Activated CD4-positive, alpha-beta T cell treated with anti-CD3 and anti-CD28 coated beads for 36 hours (primary cell): ENCODE results near the gene ASPG. TPM values are rescaled to one million over a fixed set of nuclear protein-coding genes. Genes with fewer than 3 reads are reported as not detected.

Experiments used
- ATAC-seq: fragments of 200-7000 bp; cut with Tn5 transposase; one replicate; pipeline ENCODE4 v1.10.0; 2021; ENCODE audit warnings: mild to moderate bottlenecking, moderate library complexity
- CTCF ChIA-PET: fragments of 350-600 bp; sonication (Branson Sonifier 250); formaldehyde crosslinking; loops from one replicate; lab custom pipeline; 2021; ENCODE audit warnings: antibody characterized with exemption; lab: Charles Lee
- POLR2A ChIA-PET: fragments of 350-600 bp; sonication (Branson Sonifier 250); formaldehyde crosslinking; loops from one replicate; lab custom pipeline; 2021; ENCODE audit warnings: antibody characterized with exemption, inconsistent platforms; lab: Charles Lee
- DNase-seq: peaks from one replicate; pipeline ENCODE4 v3.0.0-alpha.2; 2020
- H3K27ac Mint-ChIP-seq: one replicate; pipeline ENCODE4 v1.8.0; 2021; ENCODE audit warnings: mixed read lengths
- H3K27me3 Mint-ChIP-seq: one replicate; pipeline ENCODE4 v1.8.0; 2021; ENCODE audit warnings: mixed read lengths
- H3K36me3 Mint-ChIP-seq: one replicate; pipeline ENCODE4 v1.8.0; 2021; ENCODE audit warnings: low read depth, mixed read lengths
- H3K4me1 Mint-ChIP-seq: one replicate; pipeline ENCODE4 v1.8.0; 2021; ENCODE audit warnings: mixed read lengths
- H3K4me3 Mint-ChIP-seq: one replicate; pipeline ENCODE4 v1.8.0; 2021; ENCODE audit warnings: mild to moderate bottlenecking, moderate library complexity, mixed read lengths
- H3K9me3 Mint-ChIP-seq: one replicate; pipeline ENCODE4 v1.8.0; 2021; ENCODE audit warnings: low read depth, mixed read lengths
- intact Hi-C, 2 experiments: fragments of 100-400 bp; cut with DNase I in 1 of 2; cut with micrococcal nuclease in 1 of 2; formaldehyde crosslinking; loops; one replicate each; pipeline versions ENCODE4 v1.14.2 to v1.15.1; 2022 to 2024; cut with DNase I, micrococcal nuclease
- microRNA-seq: library from miRNA; unstranded; fragments of <30 nt; microRNA quantifications from one replicate; pipeline ENCODE4 v1.2.0, GENCODE V29; 2021; ENCODE audit warnings: borderline replicate concordance
- total RNA-seq, 2 experiments: library from RNA; stranded (reverse); gene quantifications; one replicate each; pipeline ENCODE4 v1.2.3, GENCODE V29; 2021

The ASPG gene
- total RNA-seq, 2 experiments from 2014 or later, result not detected

DNA sequence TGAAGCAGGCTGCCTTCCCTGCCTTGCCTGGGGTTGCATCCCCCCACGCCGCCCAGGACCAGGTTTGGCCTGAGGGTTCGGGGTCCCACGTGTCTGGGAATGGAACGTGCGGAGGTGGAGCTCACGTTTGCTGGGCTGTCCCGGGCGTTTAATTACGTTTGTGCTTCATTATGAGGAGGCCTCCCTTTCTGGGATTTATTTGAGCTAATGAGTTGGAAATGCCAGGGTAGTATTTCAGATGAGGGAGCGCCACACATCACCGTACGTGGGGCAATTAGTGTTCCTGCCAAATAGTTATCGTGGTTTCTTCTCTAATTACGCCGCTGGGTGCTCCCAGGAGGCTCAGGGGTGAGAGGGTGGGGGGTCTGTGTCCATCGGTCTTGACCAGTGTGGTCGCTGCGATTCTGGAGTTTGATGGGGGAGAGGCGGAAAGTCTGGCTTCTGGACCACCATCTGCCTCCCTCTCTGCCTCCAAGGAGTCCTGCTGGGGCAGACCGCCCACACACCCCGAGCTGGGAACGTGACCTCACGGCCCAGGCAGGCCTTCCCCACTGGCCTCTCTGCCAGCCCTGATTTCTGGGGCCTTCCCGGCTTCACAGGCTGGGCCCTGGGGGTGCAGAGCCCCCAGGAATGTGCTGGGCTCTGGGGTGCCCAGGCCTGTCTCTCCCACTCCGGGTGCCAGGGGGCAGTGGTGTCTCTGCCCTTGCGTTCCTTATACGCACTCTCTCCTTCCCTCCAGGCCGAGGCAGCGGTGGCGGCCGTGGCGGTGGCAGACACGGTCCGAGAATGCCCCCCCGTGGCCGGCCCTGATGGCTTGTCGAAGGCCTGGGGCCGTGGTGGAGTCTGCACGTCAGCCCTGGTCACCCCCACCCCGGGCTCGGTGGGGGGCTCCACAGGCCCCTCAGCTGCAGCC lies 71.8 kb downstream of the ASPG start:
- no peaks in the 10 kb centered on the region for H3K27me3 Mint-ChIP-seq
- ChIA-PET CTCF (no interaction called here), POLR2A (no interaction called here)
- no peak for ATAC-seq
- intact Hi-C loops, result no loop called here
- no peaks in the 10 kb centered on the region for H3K4me1 Mint-ChIP-seq
- H3K4me3 Mint-ChIP-seq, result no peak overlapping the region
- no peak overlapping the region for H3K27ac Mint-ChIP-seq
- no peaks in the 10 kb centered on the region for H3K36me3 Mint-ChIP-seq
- DNase-seq, result no peak
- no peaks in the 10 kb centered on the region for H3K9me3 Mint-ChIP-seq

DNA sequence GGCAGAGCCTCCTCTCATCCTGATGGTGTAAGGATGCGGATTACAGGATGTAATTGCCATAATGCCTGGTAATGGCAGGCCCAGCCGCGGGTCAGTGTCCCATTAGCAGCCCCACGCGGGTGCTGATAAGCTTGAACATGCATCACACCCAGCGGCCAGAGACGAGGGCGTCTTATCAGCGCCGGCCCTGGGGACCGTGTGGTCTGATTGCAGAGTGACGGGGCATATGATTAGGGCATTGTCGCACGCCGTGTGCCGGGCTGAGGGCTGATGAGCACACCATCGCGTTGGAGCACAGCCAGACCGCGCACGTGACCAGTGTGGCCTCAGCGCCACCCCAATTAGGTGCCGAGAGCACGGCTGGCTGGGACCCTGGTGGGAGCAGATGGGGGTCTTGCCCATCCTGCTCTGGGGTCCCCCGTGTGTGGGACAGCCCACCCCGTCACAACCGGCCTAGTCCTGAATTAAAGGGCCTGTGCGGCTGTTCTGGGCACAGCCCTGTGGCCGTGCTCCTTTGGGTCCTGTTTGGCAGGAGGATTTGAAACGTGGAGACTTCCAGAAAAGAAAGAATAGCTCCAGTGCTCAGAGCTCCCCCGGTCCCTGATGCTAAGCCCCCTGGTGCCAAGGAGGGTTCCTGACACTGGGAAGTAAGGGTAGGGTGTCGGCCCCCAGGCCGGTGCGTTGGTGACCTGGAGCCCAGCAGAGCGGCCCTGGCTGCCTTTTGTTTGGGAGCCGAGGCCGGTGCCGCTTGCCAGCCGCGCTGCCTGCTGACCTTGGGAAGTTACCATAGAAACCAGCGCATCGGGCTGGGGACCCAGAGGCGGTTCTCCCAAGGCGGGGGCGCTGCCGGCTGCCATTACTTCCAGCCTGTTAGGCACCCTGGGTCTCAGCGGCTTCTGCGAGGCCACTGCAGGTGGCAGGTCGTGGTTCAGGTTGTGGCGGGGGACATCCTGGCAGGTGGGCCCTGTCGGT lies 73.6 kb downstream of the ASPG start:
- CTCF ChIA-PET, result interaction anchor here (0.7 kb wide), 1 partner anchor 891 kb away, joined by 3 read pairs; no protein-coding TSS in a partner anchor

DNA sequence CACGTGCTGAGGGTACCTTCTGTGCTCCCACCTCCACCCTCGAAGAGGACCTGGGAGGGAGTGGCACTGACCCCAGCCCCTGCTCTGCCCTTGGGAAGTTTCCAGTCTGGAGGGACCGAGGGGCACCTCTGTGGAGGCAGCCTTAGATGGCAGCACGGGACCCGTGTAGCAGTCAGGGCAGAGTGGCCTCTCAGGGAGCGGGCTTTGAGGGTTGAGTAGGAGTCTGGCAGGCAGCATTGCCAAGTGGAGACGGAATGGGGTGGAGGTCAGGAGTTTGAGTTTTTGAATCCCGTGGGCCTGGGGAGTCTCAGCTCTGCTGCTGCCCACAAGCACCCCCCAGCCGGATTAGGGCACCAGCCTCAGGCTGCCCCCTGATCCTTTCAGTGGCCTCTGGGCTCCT lies 74.5 kb downstream of the ASPG start:
- DNase-seq (no peak), ATAC-seq (no peak)
- Mint-ChIP-seq H3K27me3 (no peaks in the 10 kb centered on the region), H3K9me3 (no peaks in the 10 kb centered on the region), H3K36me3 (no peaks in the 10 kb centered on the region), H3K4me3 (no peak overlapping the region), H3K4me1 (no peaks in the 10 kb centered on the region), H3K27ac (no peak overlapping the region)
- intact Hi-C loops, result no loop called here
- ChIA-PET POLR2A (no interaction called here), CTCF (no interaction called here)

More for the DNA sequence above, 73.6 kb downstream of the ASPG start:
- intact Hi-C loops, result no loop called here
- DNase-seq, result no peak
- POLR2A ChIA-PET, result no interaction called here
- ATAC-seq, result no peak
- H3K36me3 Mint-ChIP-seq, result no peaks in the 10 kb centered on the region
- H3K4me3 Mint-ChIP-seq, result no peak overlapping the region
- no peak overlapping the region for H3K27ac Mint-ChIP-seq
- no peaks in the 10 kb centered on the region for H3K4me1 Mint-ChIP-seq
- H3K27me3 Mint-ChIP-seq, result no peaks in the 10 kb centered on the region
- H3K9me3 Mint-ChIP-seq, result no peaks in the 10 kb centered on the region

DNA sequence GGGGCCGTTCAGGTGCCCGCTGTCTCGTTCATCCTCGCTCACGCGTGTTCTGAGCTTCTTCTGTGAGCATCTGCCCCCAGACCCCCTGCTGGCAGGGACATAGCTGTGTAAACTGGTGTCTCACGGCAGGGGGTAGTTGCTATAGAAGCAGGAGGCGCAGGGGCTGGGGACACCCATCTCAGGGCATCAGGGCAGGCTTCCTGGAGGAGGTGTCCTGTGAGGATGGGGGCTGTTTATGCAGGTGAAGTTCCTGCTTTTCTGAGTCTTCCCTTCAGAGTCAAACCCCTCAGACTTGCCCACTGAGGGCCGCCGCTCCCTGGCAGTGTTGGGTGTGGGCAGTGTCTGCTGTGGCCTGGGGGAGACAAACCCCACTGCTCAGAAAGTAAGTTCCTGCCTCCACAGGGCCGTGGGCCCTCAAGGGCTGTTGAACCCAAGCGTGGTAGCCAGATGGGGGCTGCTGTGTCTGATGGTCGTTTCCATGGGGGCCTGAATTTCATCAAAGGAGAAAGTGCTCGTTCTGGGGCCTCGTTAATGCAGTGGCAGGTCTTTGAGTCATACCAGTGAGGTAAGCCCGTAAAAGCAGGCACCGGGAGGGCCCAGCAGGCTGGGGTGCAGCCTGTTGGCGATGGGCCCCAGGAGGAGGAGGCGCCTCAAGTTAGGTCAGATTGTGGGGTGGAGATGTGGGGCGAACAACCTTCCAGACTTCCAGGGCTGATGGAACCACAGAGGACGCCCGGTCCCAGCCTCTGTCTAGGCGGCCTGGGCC lies 76.3 kb downstream of the ASPG start:
- no peak for DNase-seq
- Mint-ChIP-seq H3K4me1 (no peaks in the 10 kb centered on the region), H3K27ac (no peak overlapping the region), H3K27me3 (no peaks in the 10 kb centered on the region), H3K4me3 (no peak overlapping the region), H3K9me3 (no peaks in the 10 kb centered on the region), H3K36me3 (no peaks in the 10 kb centered on the region)
- intact Hi-C loops, result no loop called here
- no peak for ATAC-seq
- POLR2A ChIA-PET, result no interaction called here
- CTCF ChIA-PET, result no interaction called here

DNA sequence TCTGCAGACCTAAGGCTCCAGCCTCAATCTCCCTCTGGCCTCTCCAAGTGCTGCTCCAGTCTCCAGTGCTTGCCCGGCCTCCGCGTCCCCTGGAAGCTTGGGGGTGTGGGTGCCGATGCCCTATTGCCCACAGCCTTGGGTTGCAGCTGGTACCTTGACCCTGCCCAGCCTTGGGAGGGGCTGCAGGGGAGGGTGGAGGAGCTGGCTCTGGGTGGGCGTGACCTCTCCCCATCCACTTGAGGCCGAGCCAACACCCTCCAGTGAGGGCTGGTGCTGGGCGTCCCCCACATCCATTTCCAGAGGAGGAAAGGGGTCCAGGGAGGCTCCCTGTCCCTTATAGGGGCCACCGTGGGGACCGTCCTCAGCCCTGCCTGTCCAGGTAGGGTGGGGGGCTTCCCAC lies 77.0 kb downstream of the ASPG start:
- CTCF ChIA-PET, result no interaction called here
- Mint-ChIP-seq H3K27me3 (no peaks in the 10 kb centered on the region), H3K4me1 (no peaks in the 10 kb centered on the region), H3K9me3 (no peaks in the 10 kb centered on the region), H3K27ac (no peak overlapping the region), H3K4me3 (no peak overlapping the region), H3K36me3 (no peaks in the 10 kb centered on the region)
- ATAC-seq (no peak), DNase-seq (no peak)
- intact Hi-C loops, result no loop called here
- POLR2A ChIA-PET, result no interaction called here

DNA sequence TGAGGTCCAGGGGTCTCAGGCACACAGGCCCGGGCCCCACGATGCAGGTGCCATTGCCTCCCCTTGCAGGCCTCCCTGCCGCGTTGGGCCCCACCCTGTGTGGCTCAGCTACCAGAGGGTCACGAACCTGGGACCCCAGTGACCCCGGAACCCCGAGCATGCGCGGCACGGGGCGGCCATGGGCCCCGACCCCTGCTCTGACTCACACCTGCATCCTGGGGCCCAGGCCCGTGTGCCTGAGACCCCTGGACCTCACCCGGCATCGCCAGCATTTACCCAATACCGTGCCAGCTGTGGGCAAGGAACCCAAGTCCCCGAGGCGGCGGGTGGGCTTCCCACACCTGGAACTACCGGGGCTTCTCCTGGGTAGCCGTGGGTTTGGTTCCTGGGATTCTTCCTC lies 78.0 kb downstream of the ASPG start:
- no peak for DNase-seq
- Mint-ChIP-seq H3K9me3 (no peaks in the 10 kb centered on the region), H3K27ac (no peak overlapping the region), H3K36me3 (no peaks in the 10 kb centered on the region), H3K27me3 (no peaks in the 10 kb centered on the region), H3K4me3 (no peak overlapping the region), H3K4me1 (no peaks in the 10 kb centered on the region)
- ChIA-PET POLR2A (no interaction called here), CTCF (no interaction called here)
- intact Hi-C loops, result no loop called here
- no peak for ATAC-seq

DNA sequence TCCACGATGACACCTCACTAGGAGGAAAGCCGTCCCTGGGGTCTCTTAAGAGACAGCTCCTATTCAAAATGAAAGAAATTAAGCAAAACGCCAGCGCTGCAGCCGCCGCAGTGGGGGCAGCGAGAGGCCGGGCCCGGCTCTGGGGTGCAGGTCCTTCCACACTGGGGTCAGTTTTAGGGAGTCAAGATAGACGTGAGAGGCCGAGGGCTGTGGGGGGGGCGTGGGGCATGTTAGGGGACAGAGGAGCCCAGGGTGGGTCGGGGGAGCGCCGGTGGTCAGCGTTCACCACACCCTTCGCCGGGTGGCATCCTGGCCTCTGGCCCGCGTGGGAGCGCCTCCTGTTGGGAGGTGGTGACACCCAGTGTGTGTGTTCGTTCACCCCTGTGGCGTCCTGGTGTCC lies 78.5 kb downstream of the ASPG start:
- no peaks in the 10 kb centered on the region for H3K4me1 Mint-ChIP-seq
- intact Hi-C loops, result no loop called here
- POLR2A ChIA-PET, result no interaction called here

DNA sequence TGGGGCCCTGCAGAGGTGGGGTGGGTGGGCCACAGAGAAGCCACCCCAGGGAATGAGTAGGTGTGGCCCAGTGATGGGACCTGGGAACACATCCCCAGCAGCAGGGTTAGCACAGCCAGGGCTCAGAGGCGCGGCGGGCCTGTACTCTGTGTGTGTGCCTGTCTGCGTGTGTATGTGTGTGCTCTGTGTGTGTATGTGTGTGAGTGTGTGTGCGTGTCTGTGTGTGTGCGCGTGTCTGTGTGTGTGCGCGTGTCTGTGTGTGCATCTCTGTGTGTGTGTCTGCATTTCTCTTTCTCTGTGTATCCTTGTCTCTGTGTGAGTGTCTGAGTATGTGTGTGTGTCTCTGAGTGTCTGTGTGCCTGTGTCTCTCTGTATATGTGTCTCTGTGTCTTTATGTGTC lies 79.0 kb downstream of the ASPG start:
- ChIA-PET CTCF (no interaction called here), POLR2A (no interaction called here)
- no peaks in the 10 kb centered on the region for H3K27me3 Mint-ChIP-seq
- DNase-seq (no peak), ATAC-seq (no peak)
- intact Hi-C loops, result no loop called here
- H3K9me3 Mint-ChIP-seq, result no peaks in the 10 kb centered on the region
- no peaks in the 10 kb centered on the region for H3K36me3 Mint-ChIP-seq
- H3K4me3 Mint-ChIP-seq, result no peak overlapping the region
- H3K27ac Mint-ChIP-seq, result no peak overlapping the region
- H3K4me1 Mint-ChIP-seq, result no peaks in the 10 kb centered on the region

More for the DNA sequence above, 78.5 kb downstream of the ASPG start:
- Mint-ChIP-seq H3K27ac (no peak overlapping the region), H3K27me3 (no peaks in the 10 kb centered on the region), H3K4me3 (no peak overlapping the region), H3K9me3 (no peaks in the 10 kb centered on the region), H3K36me3 (no peaks in the 10 kb centered on the region)
- CTCF ChIA-PET, result no interaction called here
- ATAC-seq (no peak), DNase-seq (no peak)

Small RNAs within 50 kb of the gene (microRNA-seq; reads per million reads assigned to microRNA genes)
- gene MIR203A (not detected), gene MIR203B (not detected)

Other genes starting within 250 kb of the ASPG start
- 10 to 100 TPM in 1 of 2 experiments, 1 to 10 TPM in 1; 9.3 to 10.3 TPM for gene PPP1R13B, start 238.1 kb upstream of the ASPG start, total RNA-seq
- under 1 TPM; 0.42 to 0.62 TPM for gene TDRD9, start 157.2 kb upstream of the ASPG start, total RNA-seq
- not detected for gene RD3L, start 143.2 kb upstream of the ASPG start, total RNA-seq
- gene KIF26A, start 52.9 kb downstream of the ASPG start, total RNA-seq, result under 1 TPM; 0.21 to 0.28 TPM